GM23248 (cell line): Measurements from ENCODE around the gene ACTR3C.

Source experiments
- EZH2 ChIP-seq: fragments of 200-600 bp; sonication (generic); IDR thresholded peaks from 2 replicates; pipeline ENCODE4 v1.6.1; 2018; ENCODE audit warnings: antibody characterized with exemption, mild to moderate bottlenecking; ENCODE audit not compliant: insufficient read depth, poor library complexity, severe bottlenecking
- EZH2phosphoT487 ChIP-seq: fragments of 200-600 bp; sonication (generic); IDR thresholded peaks from 2 replicates; pipeline ENCODE4 v1.6.1; 2018; ENCODE audit warnings: antibody characterized with exemption, moderate library complexity, mild to moderate bottlenecking, low read depth; ENCODE audit not compliant: insufficient read depth

GRCh38 chr7:150346922-150347321, 23.6 kb upstream of the ACTR3C start:
- TF ChIP-seq EZH2 (no peak), EZH2phosphoT487 (no peak)
